SK-MEL-5 (cell line): ENCODE data around the gene PNN. TPM values are rescaled to one million over a fixed set of nuclear protein-coding genes. Genes with fewer than 3 reads are reported as not detected.
"Not testable (repeated sequence)": the region's sequence is repeated elsewhere in the genome, so short reads cannot be mapped to it uniquely, and the experiment has no call there.

Experiments
- DNase-seq: peaks from one replicate; pipeline ENCODE4 v3.0.0-alpha.2; 2016; ENCODE audit warnings: low read depth, low spot score
- in situ Hi-C: cut with HindIII; loops from 2 replicates; pipeline ENCODE4 v1.10.0; 2016; ENCODE audit warnings: low sequenced_read_pairs, high pct_unique_total_duplicates, low pct_unique_long_range_greater_than_20kb
- total RNA-seq: library from RNA; depleted of rRNA; stranded (reverse); fragments of >200 nt; shearing (Covaris generic); gene quantifications from 2 replicates; pipeline ENCODE4 v1.2.3, GENCODE V29; 2014; rRNA removed

The PNN gene
- total RNA-seq, 1 experiment from 2014 or later = 15.4 TPM

- no peak for DNase-seq
- in situ Hi-C loops = no loop called here
Measured at GRCh38 chr14:39212693-39213092, 37.6 kb downstream of the PNN start.

GRCh38 chr14:39217214-39217879, 42.3 kb downstream of the PNN start:
- no peak for DNase-seq
- in situ Hi-C loops = no loop called here

- in situ Hi-C loops = no loop called here
- no peak for DNase-seq
Measured at GRCh38 chr14:39218171-39218769, 43.2 kb downstream of the PNN start.

GRCh38 chr14:39219075-39219499, 44.0 kb downstream of the PNN start:
- no peak for DNase-seq
- in situ Hi-C loops = no loop called here

- in situ Hi-C loops, DNase-seq: not testable (repeated sequence)
Measured at GRCh38 chr14:39220473-39220872, 45.4 kb downstream of the PNN start.

GRCh38 chr14:39228044-39228443, 53.0 kb downstream of the PNN start:
- in situ Hi-C loops = no loop called here

GRCh38 chr14:39228509-39229221, 53.6 kb downstream of the PNN start:
- DNase-seq = no peak
- in situ Hi-C loops = no loop called here

More at GRCh38 chr14:39228044-39228443, 53.0 kb downstream of the PNN start:
- no peak for DNase-seq

GRCh38 chr14:39229222-39229543, 54.1 kb downstream of the PNN start:
- no peak for DNase-seq

GRCh38 chr14:39229601-39230110, 54.6 kb downstream of the PNN start:
- no peak for DNase-seq
- in situ Hi-C loops = no loop called here

More at GRCh38 chr14:39229222-39229543, 54.1 kb downstream of the PNN start:
- in situ Hi-C loops = no loop called here

- in situ Hi-C loops = no loop called here
- DNase-seq = no peak
Measured at GRCh38 chr14:39230416-39231035, 55.5 kb downstream of the PNN start.

- in situ Hi-C loops = not testable (repeated sequence)
- DNase-seq = peak; percentile 61
Measured at GRCh38 chr14:39231751-39232553, 56.9 kb downstream of the PNN start.

Other genes with a start within 250 kb of the PNN start
- 85.3 and 93.1 TPM in 2 replicates for gene SEC23A, start 72.0 kb upstream of the PNN start, total RNA-seq
- gene GEMIN2, start 60.9 kb upstream of the PNN start, total RNA-seq = 17.4 and 22.1 TPM in 2 replicates
- gene TRAPPC6B, start 4.9 kb upstream of the PNN start, total RNA-seq = 10.2 and 11.6 TPM in 2 replicates
- 16.9 and 17.9 TPM in 2 replicates for gene MIA2, start 58.7 kb downstream of the PNN start, total RNA-seq